Stimulated activated CD4-positive, alpha-beta T cell treated with anti-CD3 and anti-CD28 coated beads, Interleukin-2, amount 100 ng/mL, for 48 hours (primary cell): ENCODE measurements around the gene SYNPR.

Source experiments
- DNase-seq, 2 donors: peaks; one replicate each; pipeline ENCODE4 v3.0.0-alpha.2; 2020

Gene SYNPR

GRCh38 chr3:63477494-63478129, 199.5 kb downstream of the SYNPR start:
- no peak for DNase-seq

GRCh38 chr3:63478990-63479660, 201.0 kb downstream of the SYNPR start:
- DNase-seq = no peak

GRCh38 chr3:63479661-63480035, 201.5 kb downstream of the SYNPR start:
- no peak for DNase-seq

- DNase-seq = no peak
These were observed 203.5 kb downstream of the SYNPR start for GRCh38 chr3:63481627-63482026.

- DNase-seq = no peak
These were observed 204.2 kb downstream of the SYNPR start for GRCh38 chr3:63482341-63482740.

GRCh38 chr3:63492464-63492863, 214.4 kb downstream of the SYNPR start:
- no peak for DNase-seq

- DNase-seq = no peak
These were observed 215.0 kb downstream of the SYNPR start for GRCh38 chr3:63493101-63493500.

- DNase-seq = no peak
These were observed 216.5 kb downstream of the SYNPR start for GRCh38 chr3:63494646-63495045.

- DNase-seq = no peak
These were observed 219.5 kb downstream of the SYNPR start for GRCh38 chr3:63497641-63498040.

GRCh38 chr3:63500196-63500595, 222.1 kb downstream of the SYNPR start:
- no peak for DNase-seq

- DNase-seq = no peak
These were observed 230.2 kb downstream of the SYNPR start for GRCh38 chr3:63508305-63508704.

GRCh38 chr3:63508771-63509170, 230.7 kb downstream of the SYNPR start:
- no peak for DNase-seq

GRCh38 chr3:63513791-63514190, 235.7 kb downstream of the SYNPR start:
- DNase-seq = no peak

GRCh38 chr3:63514678-63515077, 236.6 kb downstream of the SYNPR start:
- DNase-seq = no peak

- DNase-seq = no peak
These were observed 241.3 kb downstream of the SYNPR start for GRCh38 chr3:63519426-63519825.

GRCh38 chr3:63521657-63522056, 243.5 kb downstream of the SYNPR start:
- DNase-seq = no peak

- no peak for DNase-seq
These were observed 245.0 kb downstream of the SYNPR start for GRCh38 chr3:63523100-63523499.

- no peak for DNase-seq
These were observed 250.4 kb downstream of the SYNPR start for GRCh38 chr3:63528325-63529000.

- DNase-seq = no peak
These were observed 254.4 kb downstream of the SYNPR start for GRCh38 chr3:63532521-63532920.

- no peak for DNase-seq
These were observed 260.8 kb downstream of the SYNPR start for GRCh38 chr3:63538919-63539318.

GRCh38 chr3:63555767-63556166, 277.7 kb downstream of the SYNPR start:
- no peak for DNase-seq

GRCh38 chr3:63556401-63556800, 278.3 kb downstream of the SYNPR start:
- no peak for DNase-seq

- DNase-seq = no peak
These were observed 279.8 kb downstream of the SYNPR start for GRCh38 chr3:63557912-63558311.

- no peak for DNase-seq
These were observed 281.8 kb downstream of the SYNPR start for GRCh38 chr3:63559884-63560283.
